ENCODE data around the gene HDAC3. TPM values are rescaled to one million over a fixed set of nuclear protein-coding genes. Genes with fewer than 3 reads are reported as not detected.
A peak's percentile ranks its signal among the peaks of the same experiment; 100 is the strongest.

HDAC3 gene
- total RNA-seq, 1 donor from 2014 or later: 45.0 TPM

GRCh38 chr5:141603923-141604717 is 32.5 kb downstream of the HDAC3 start:
- DNase-seq (ENCODE audit: low read depth in 2 of 2): peak; percentile 19 to 93

GRCh38 chr5:141602606-141603005 is 34.0 kb downstream of the HDAC3 start:
- DNase-seq (ENCODE audit: low read depth in 2 of 2): no peak

- peak in 1 of 2 donors; percentile 22 for DNase-seq (ENCODE audit: low read depth in 2 of 2)
Observed at GRCh38 chr5:141598391-141599345, 38.0 kb downstream of the HDAC3 start.

GRCh38 chr5:141597814-141598213 is 38.8 kb downstream of the HDAC3 start:
- DNase-seq (ENCODE audit: low read depth in 2 of 2): no peak

- peak in 1 of 2 donors; percentile 19 for DNase-seq (ENCODE audit: low read depth in 2 of 2)
Observed at GRCh38 chr5:141597394-141597793, 39.3 kb downstream of the HDAC3 start.

- no peak for DNase-seq (ENCODE audit: low read depth in 2 of 2)
Observed at GRCh38 chr5:141596867-141597266, 39.8 kb downstream of the HDAC3 start.

GRCh38 chr5:141590127-141590526 is 46.5 kb downstream of the HDAC3 start:
- DNase-seq (ENCODE audit: low read depth in 2 of 2): no peak

- no peak for DNase-seq (ENCODE audit: low read depth in 2 of 2)
Observed at GRCh38 chr5:141586246-141586645, 50.4 kb downstream of the HDAC3 start.

- no peak for DNase-seq (ENCODE audit: low read depth in 2 of 2)
Observed at GRCh38 chr5:141585594-141585993, 51.1 kb downstream of the HDAC3 start.

GRCh38 chr5:141574122-141574510 is 62.5 kb downstream of the HDAC3 start:
- DNase-seq (ENCODE audit: low read depth in 2 of 2): no peak

- DNase-seq (ENCODE audit: low read depth in 2 of 2): no peak
Observed at GRCh38 chr5:141573489-141574121, 63.0 kb downstream of the HDAC3 start.

Other genes starting within 250 kb of the HDAC3 start
- gene PCDHGB4, start 249.2 kb downstream of the HDAC3 start, total RNA-seq: 8.3 and 10.1 TPM in 2 replicates
- 1.1 and 1.2 TPM in 2 replicates for gene PCDHGA8, start 244.2 kb downstream of the HDAC3 start, total RNA-seq
- gene PCDHGB5, start 238.9 kb downstream of the HDAC3 start, total RNA-seq: 7.4 and 9.5 TPM in 2 replicates
- gene PCDHGA9, start 234.1 kb downstream of the HDAC3 start, total RNA-seq: 0.87 and 2.2 TPM in 2 replicates
- gene PCDHGB6, start 228.8 kb downstream of the HDAC3 start, total RNA-seq: 1.3 and 2.4 TPM in 2 replicates
- 2.6 and 5.0 TPM in 2 replicates for gene PCDHGA10, start 223.9 kb downstream of the HDAC3 start, total RNA-seq
- gene PCDHGB7, start 219.2 kb downstream of the HDAC3 start, total RNA-seq: 4.1 and 6.2 TPM in 2 replicates
- 4.1 and 4.4 TPM in 2 replicates for gene PCDHGA11, start 215.8 kb downstream of the HDAC3 start, total RNA-seq
- 1.8 and 2.8 TPM in 2 replicates for gene PCDHGA12, start 206.3 kb downstream of the HDAC3 start, total RNA-seq
- gene PCDHGC3, start 160.9 kb downstream of the HDAC3 start, total RNA-seq: 10.2 and 10.9 TPM in 2 replicates
- 0.65 and 0.79 TPM in 2 replicates for gene PCDHGC4, start 151.8 kb downstream of the HDAC3 start, total RNA-seq
- under 0.01 and 0.40 TPM in 2 replicates for gene PCDHGC5, start 147.8 kb downstream of the HDAC3 start, total RNA-seq
- gene DIAPH1, start 17.8 kb downstream of the HDAC3 start, total RNA-seq: 28.8 and 29.6 TPM in 2 replicates
- 5.6 and 6.1 TPM in 2 replicates for gene RELL2, start 148 bp upstream of the HDAC3 start, total RNA-seq
- gene FCHSD1, start 14.6 kb upstream of the HDAC3 start, total RNA-seq: 9.3 and 10.5 TPM in 2 replicates
- gene ARAP3, start 45.4 kb upstream of the HDAC3 start, total RNA-seq: 22.4 and 30.8 TPM in 2 replicates
- 6.2 and 43.8 TPM in 2 replicates for gene PCDH1, start 241.6 kb upstream of the HDAC3 start, total RNA-seq

Measured in lung microvascular endothelial cell (primary cell).